ENCODE measurements around the gene KPNA4. TPM values are rescaled to one million over a fixed set of nuclear protein-coding genes. Genes with fewer than 3 reads are reported as not detected.
A peak's percentile ranks its signal among the peaks of the same experiment; 100 is the strongest.

Gene KPNA4
- total RNA-seq, 1 experiment from 2014 or later = 127 TPM

DNA sequence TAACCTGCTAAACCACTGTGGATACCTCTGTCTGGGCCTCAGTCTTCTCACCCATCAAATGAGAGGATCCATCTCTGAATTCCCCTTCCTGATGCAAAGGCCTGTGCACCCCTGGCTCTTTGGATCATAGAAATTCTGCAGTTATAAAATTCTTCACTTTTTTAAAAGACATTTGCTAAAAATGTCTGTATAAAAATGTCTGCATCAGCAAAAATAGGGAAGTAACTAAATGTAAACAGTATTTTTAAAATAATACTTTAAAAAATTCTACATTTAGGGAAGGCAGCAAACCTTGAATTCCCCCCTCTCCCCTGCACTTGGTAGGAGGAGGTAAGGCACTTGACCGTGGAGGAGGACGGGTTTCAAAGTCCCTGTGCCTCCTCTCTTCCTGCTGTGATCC, 90.2 kb downstream of the KPNA4 start:
- H3K36me3 Mint-ChIP-seq (ENCODE audit: insufficient read depth, unreplicated experiment) = no peaks in the 10 kb centered on the region
- ChIA-PET CTCF (interaction anchor here (0.6 to 0.9 kb wide), 3 partner anchors 11 to 468 kb away, joined by 3 to 4 read pairs (median 3); no protein-coding TSS in a partner anchor), POLR2A (no interaction called here)

DNA sequence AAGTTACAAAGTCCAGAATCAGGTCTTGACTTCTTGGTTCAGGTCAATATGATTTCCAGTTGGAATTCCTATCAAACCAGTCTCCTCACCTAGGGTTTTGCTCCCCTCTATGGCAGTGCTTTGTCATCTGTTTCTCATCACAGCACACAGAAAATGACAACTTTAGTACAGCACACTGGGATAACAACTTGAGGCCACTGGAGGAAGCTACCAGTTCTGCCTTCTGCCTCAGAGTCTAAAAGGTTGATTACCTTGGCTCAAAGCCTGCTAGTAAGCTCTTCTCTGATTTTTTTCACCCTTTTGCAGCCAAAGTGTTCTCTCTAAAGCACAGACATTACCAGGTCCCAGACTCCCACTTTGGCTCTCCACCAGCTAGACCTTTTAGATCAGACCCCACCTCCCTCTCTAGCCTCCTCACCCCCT, 90.9 kb downstream of the KPNA4 start:
- no peaks in the 10 kb centered on the region for H3K36me3 Mint-ChIP-seq (ENCODE audit: insufficient read depth, unreplicated experiment)

More for the DNA sequence above, 90.2 kb downstream of the KPNA4 start:
- H3K4me1 Mint-ChIP-seq (ENCODE audit: insufficient read depth, unreplicated experiment) = no peaks in the 10 kb centered on the region
- H3K27me3 Mint-ChIP-seq (ENCODE audit: insufficient read depth, unreplicated experiment) = no peaks in the 10 kb centered on the region
- DNase-seq (ENCODE audit: unreplicated experiment) = no peak
- no peak overlapping the region for H3K27ac Mint-ChIP-seq (ENCODE audit: low read depth, unreplicated experiment)
- H3K9me3 Mint-ChIP-seq (ENCODE audit: unreplicated experiment) = no peaks in the 10 kb centered on the region
- BruUV-seq (replicated peaks) = no TSS peak
- no peak overlapping the region for H3K4me3 Mint-ChIP-seq (ENCODE audit: unreplicated experiment)
- intact Hi-C loops (cut with micrococcal nuclease) = no loop called here
- no peak for TF ChIP-seq CTCF (IDR thresholded peaks at IDR 0.05; ENCODE audit: unreplicated experiment)

GRCh38 chr3:160473978-160474377, 91.4 kb downstream of the KPNA4 start:
- no TSS peak for BruUV-seq (replicated peaks)
- Mint-ChIP-seq H3K36me3 (ENCODE audit: insufficient read depth, unreplicated experiment) (no peaks in the 10 kb centered on the region), H3K27me3 (ENCODE audit: insufficient read depth, unreplicated experiment) (no peaks in the 10 kb centered on the region), H3K4me1 (ENCODE audit: insufficient read depth, unreplicated experiment) (no peaks in the 10 kb centered on the region), H3K4me3 (ENCODE audit: unreplicated experiment) (no peak overlapping the region), H3K9me3 (ENCODE audit: unreplicated experiment) (peaks cover 11% of the 10 kb centered on the region), H3K27ac (ENCODE audit: low read depth, unreplicated experiment) (no peak overlapping the region)
- peak; percentile 72 for DNase-seq (ENCODE audit: unreplicated experiment)
- ChIA-PET POLR2A (interaction anchor here (0.6 to 0.9 kb wide), 2 partner anchors 8 to 458 kb away, joined by 3 read pairs; no protein-coding TSS in a partner anchor), CTCF (no interaction called here)
- intact Hi-C loops (cut with micrococcal nuclease) = no loop called here
- TF ChIP-seq CTCF (IDR thresholded peaks at IDR 0.05; ENCODE audit: unreplicated experiment) = no peak

More for the DNA sequence above, 90.9 kb downstream of the KPNA4 start:
- intact Hi-C loops (cut with micrococcal nuclease) = no loop called here
- H3K27me3 Mint-ChIP-seq (ENCODE audit: insufficient read depth, unreplicated experiment) = no peaks in the 10 kb centered on the region
- no TSS peak for BruUV-seq (replicated peaks)
- CTCF ChIA-PET = interaction anchor here (0.6 to 0.9 kb wide), 3 partner anchors 12 to 467 kb away, joined by 3 to 4 read pairs (median 3); no protein-coding TSS in a partner anchor
- H3K4me1 Mint-ChIP-seq (ENCODE audit: insufficient read depth, unreplicated experiment) = no peaks in the 10 kb centered on the region
- no peak for TF ChIP-seq CTCF (IDR thresholded peaks at IDR 0.05; ENCODE audit: unreplicated experiment)
- POLR2A ChIA-PET = interaction anchor here (0.6 to 0.7 kb wide), 2 partner anchors 10 to 458 kb away, joined by 3 to 4 read pairs; no protein-coding TSS in a partner anchor
- peak; percentile 9 for DNase-seq (ENCODE audit: unreplicated experiment)
- H3K4me3 Mint-ChIP-seq (ENCODE audit: unreplicated experiment) = no peak overlapping the region
- no peak overlapping the region for H3K27ac Mint-ChIP-seq (ENCODE audit: low read depth, unreplicated experiment)
- H3K9me3 Mint-ChIP-seq (ENCODE audit: unreplicated experiment) = peaks cover 6% of the 10 kb centered on the region

GRCh38 chr3:160473221-160473620, 92.2 kb downstream of the KPNA4 start:
- BruUV-seq (replicated peaks) = no TSS peak
- no peaks in the 10 kb centered on the region for H3K4me1 Mint-ChIP-seq (ENCODE audit: insufficient read depth, unreplicated experiment)
- TF ChIP-seq CTCF (IDR thresholded peaks at IDR 0.05; ENCODE audit: unreplicated experiment) = no peak
- ChIA-PET CTCF (interaction anchor here (1.3 kb wide), 1 partner anchor 311 kb away, joined by 3 read pairs; no protein-coding TSS in a partner anchor), POLR2A (interaction anchor here (0.5 to 1.4 kb wide), 3 partner anchors 9 to 40 kb away, joined by 3 to 8 read pairs (median 3); no protein-coding TSS in a partner anchor)
- no peaks in the 10 kb centered on the region for H3K27me3 Mint-ChIP-seq (ENCODE audit: insufficient read depth, unreplicated experiment)
- peaks cover 15% of the 10 kb centered on the region for H3K9me3 Mint-ChIP-seq (ENCODE audit: unreplicated experiment)
- intact Hi-C loops (cut with micrococcal nuclease) = no loop called here
- no peak overlapping the region for H3K27ac Mint-ChIP-seq (ENCODE audit: low read depth, unreplicated experiment)
- DNase-seq (ENCODE audit: unreplicated experiment) = no peak
- H3K36me3 Mint-ChIP-seq (ENCODE audit: insufficient read depth, unreplicated experiment) = no peaks in the 10 kb centered on the region
- no peak overlapping the region for H3K4me3 Mint-ChIP-seq (ENCODE audit: unreplicated experiment)

Data from MCF 10A (cell line).